Stimulated activated naive B cell treated with anti-CD40 and anti-IgM and Interleukin-4, amounts not matched to agents 10 μg/mL and 1 μg/mL and 100 μg/mL, for 72 hours (primary cell): Measurements from ENCODE around the gene DOK6.
"Not testable (repeated sequence)": the region's sequence is repeated elsewhere in the genome, so short reads cannot be mapped to it uniquely, and the experiment has no call there.

Source experiments
- ATAC-seq, 2 donors: fragments of 150-1000 bp; cut with Tn5 transposase; replicated peaks; 2 replicates each; pipeline ENCODE4 v1.10.0; 2021; ENCODE audit warnings: moderate library complexity in 1 of 2
- DNase-seq: peaks from one replicate; pipeline ENCODE4 v3.0.0; 2021
- H3K27ac Mint-ChIP-seq: one replicate; pipeline ENCODE4 v1.8.0; 2022; ENCODE audit warnings: mild to moderate bottlenecking, mixed read lengths
- H3K27me3 Mint-ChIP-seq, 2 donors: one replicate each; pipeline ENCODE4 v1.8.0; 2022; ENCODE audit warnings: mixed read lengths in 2 of 2
- H3K36me3 Mint-ChIP-seq, 2 donors: one replicate each; pipeline ENCODE4 v1.8.0; 2022; ENCODE audit warnings: mixed read lengths in 2 of 2, mild to moderate bottlenecking in 1 of 2
- H3K4me1 Mint-ChIP-seq, 2 donors: one replicate each; pipeline ENCODE4 v1.8.0; 2022; ENCODE audit warnings: mixed read lengths in 2 of 2, mild to moderate bottlenecking in 1 of 2
- H3K4me3 Mint-ChIP-seq, 2 donors: one replicate each; pipeline ENCODE4 v1.8.0; 2022; ENCODE audit warnings: mild to moderate bottlenecking in 2 of 2, mixed read lengths in 2 of 2, moderate library complexity in 1 of 2
- H3K9me3 Mint-ChIP-seq, 2 donors: one replicate each; pipeline ENCODE4 v1.8.0; 2022; ENCODE audit warnings: mixed read lengths in 2 of 2, mild to moderate bottlenecking in 1 of 2

The DOK6 gene

DNA sequence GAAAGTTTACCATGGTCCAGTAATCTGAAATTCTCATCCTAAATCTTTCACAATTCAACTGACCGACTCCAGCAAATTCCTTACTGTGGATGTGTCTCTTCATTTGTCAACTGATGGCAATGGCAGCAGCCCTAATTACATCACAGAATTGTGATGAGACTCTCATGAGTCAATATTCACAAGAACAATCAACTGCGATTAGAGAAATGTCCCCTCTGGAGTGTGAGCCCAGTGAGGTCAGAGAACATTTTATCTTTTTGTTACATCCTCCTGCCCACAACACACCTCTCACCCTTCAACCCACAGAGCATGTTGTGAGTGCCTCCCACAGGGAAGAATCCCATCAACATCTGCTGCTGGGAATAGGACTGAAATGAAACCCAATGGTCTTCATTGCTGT is 473.4 kb downstream of the DOK6 start:
- Mint-ChIP-seq H3K27ac (no peak overlapping the region), H3K36me3 (peaks cover 2 to 4% of the 10 kb centered on the region in 2 donors), H3K9me3 (peaks cover 3% of the 10 kb centered on the region in 2 donors), H3K4me1 (no peaks in the 10 kb centered on the region), H3K4me3 (no peak overlapping the region), H3K27me3 (no peaks in the 10 kb centered on the region)
- DNase-seq (no peak), ATAC-seq (no peak)

DNA sequence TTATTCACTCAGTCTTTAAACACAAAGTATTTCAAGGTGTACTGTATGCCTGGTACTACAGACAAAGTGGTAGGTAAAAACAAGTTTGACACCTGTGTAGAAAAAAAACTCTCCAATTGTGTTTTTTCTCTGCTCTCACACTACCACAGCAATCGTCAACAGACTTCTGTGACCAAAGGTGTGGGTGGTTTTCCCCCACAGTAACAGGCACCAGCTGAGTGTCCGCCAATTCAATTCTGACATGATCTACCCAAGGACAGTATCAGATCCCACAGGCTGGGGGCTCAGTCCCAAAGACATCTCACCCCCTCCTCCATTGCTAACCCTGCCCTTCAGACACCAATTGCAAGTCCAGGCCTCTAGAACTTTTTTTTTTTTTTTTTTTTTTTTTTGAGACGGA is 475.8 kb downstream of the DOK6 start:
- Mint-ChIP-seq H3K4me3 (no peak overlapping the region), H3K36me3 (peaks cover 2 to 4% of the 10 kb centered on the region in 2 donors), H3K4me1 (no peaks in the 10 kb centered on the region), H3K27me3 (no peaks in the 10 kb centered on the region), H3K9me3 (peaks cover 3% of the 10 kb centered on the region in 2 donors), H3K27ac (no peak overlapping the region)
- ATAC-seq (no peak), DNase-seq (no peak)

DNA sequence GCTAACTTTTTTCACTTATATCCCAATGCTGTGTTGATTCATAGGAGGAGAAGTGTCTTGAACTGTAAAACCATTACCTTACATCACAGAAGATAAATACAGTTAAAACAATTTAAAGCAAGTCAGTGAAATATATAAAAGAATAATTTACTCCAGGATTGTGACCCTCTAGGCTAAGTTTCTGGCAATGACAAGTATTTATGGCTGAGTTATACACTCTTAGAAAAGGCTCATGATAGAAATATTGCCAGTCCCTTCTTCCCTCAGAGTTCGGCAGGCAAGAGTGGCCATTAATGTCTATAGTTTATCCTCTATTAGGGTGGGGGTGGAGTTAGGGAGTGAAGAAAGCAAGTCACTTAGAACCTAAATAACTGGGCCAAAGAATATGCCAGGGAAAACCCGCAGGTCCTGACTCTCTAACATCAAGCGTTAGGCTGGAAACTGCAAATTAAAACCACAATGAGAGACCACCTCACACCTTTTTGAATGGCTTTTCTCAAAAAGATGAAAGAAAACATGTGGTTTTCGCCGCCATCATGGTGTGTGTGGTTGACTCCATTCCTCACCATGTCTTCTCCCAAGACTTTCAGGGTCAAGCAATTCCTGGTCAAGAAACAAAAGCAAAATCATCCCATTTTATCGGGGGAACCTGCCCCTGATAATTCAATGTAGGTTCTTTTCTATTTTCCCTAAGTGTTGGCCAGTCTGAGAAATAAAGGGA is 477.7 kb downstream of the DOK6 start:
- Mint-ChIP-seq H3K4me3 (no peak overlapping the region), H3K9me3 (peaks cover 3% of the 10 kb centered on the region in 2 donors), H3K36me3 (peaks cover 2 to 4% of the 10 kb centered on the region in 2 donors), H3K27me3 (no peaks in the 10 kb centered on the region), H3K4me1 (peaks cover 5 to 9% of the 10 kb centered on the region in 2 donors), H3K27ac (peak overlapping the region; percentile 43)
- DNase-seq, result no peak
- ATAC-seq, result no peak

DNA sequence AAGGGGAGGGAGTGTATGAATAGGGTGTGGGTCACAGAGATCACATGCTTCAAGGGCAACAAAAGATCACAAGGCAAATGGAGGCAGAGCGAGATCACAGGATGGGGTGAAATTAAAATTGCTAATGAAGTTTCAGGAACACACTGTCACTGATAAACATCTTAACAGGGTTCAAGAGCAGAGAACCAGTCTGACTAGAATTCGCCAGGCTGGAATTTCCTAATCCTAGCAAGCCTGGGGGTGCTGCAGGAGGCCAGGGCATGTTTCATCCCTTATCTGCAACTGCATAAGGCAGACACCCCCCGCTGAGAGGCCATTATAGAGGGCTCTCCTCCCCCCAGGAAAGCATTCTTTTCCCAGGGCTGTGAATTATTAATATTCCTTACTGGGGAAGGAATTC is 478.4 kb downstream of the DOK6 start:
- not testable (repeated sequence) for H3K36me3 Mint-ChIP-seq, H3K9me3 Mint-ChIP-seq, H3K27me3 Mint-ChIP-seq, DNase-seq, ATAC-seq, H3K4me3 Mint-ChIP-seq
- peak overlapping the region; percentile 43 for H3K27ac Mint-ChIP-seq
- H3K4me1 Mint-ChIP-seq, result peaks cover 5 to 14% of the 10 kb centered on the region in 2 donors

DNA sequence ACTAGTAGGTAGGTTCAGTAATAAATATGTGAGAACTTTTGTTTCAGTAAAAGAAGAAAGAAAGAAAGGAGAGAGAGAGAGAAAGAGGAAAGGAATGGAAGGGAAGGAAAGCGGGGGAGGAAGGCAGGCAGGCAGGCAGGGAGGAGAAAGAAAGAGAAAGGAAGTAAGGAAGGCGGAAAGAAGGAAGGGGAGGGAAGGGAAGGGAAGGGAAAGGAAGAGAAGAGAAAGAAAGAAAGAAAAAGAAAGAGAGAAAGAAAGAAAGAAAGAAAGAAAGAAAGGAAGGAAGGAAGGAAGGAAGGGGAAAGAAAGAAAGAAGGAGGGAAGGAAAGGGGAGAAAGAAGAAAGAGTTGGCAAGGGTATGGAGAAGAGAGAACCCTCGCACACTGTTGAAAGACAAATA is 479.4 kb downstream of the DOK6 start:
- H3K4me3 Mint-ChIP-seq, result no peak overlapping the region
- H3K27me3 Mint-ChIP-seq, result no peaks in the 10 kb centered on the region
- DNase-seq (no peak), ATAC-seq (no peak)
- H3K36me3 Mint-ChIP-seq, result peaks cover 2 to 4% of the 10 kb centered on the region in 2 donors
- peaks cover 3% of the 10 kb centered on the region in 2 donors for H3K9me3 Mint-ChIP-seq
- H3K4me1 Mint-ChIP-seq, result peaks cover 5 to 14% of the 10 kb centered on the region in 2 donors
- H3K27ac Mint-ChIP-seq, result no peak overlapping the region

DNA sequence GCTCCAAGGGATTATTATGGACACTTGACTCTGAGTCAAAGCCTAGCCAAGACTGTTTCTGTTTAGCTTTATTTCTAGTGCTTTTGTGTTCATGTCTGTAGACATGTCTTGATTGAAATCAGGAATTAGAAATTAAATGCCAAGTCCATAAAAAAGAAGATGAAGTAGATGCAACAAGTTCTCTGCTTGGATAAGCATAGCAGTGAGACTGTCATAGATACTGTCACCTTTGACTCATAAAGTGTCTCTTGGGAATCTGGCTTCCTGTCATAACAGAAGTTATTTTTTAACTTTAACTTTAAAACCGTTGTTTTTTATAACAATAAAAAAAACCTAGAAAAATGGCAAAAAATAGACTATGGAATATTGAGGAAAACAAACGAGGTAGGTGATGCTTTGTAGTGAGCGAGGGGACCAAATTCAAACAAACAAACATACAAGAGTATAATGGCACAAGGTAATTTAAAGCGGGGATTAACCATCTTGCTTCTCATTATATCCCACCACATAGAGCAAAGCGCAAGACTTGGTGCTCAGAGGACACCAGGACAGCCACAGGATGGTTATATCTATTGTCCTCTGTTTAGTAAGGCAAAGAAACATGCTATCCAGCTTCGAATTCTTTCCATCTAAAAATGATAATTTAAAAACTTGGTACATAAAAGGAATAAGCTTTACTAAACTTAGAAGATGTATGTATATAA is 482.4 kb downstream of the DOK6 start:
- no peaks in the 10 kb centered on the region for H3K27me3 Mint-ChIP-seq
- peaks cover 5 to 14% of the 10 kb centered on the region in 2 donors for H3K4me1 Mint-ChIP-seq
- DNase-seq (no peak), ATAC-seq (peak; percentile 88)
- peak overlapping the region; percentile 76 for H3K27ac Mint-ChIP-seq
- H3K9me3 Mint-ChIP-seq, result peaks cover 3% of the 10 kb centered on the region in 2 donors
- peaks cover 2 to 4% of the 10 kb centered on the region in 2 donors for H3K36me3 Mint-ChIP-seq
- peak overlapping the region in 1 of 2 donors; percentile 37 for H3K4me3 Mint-ChIP-seq

DNA sequence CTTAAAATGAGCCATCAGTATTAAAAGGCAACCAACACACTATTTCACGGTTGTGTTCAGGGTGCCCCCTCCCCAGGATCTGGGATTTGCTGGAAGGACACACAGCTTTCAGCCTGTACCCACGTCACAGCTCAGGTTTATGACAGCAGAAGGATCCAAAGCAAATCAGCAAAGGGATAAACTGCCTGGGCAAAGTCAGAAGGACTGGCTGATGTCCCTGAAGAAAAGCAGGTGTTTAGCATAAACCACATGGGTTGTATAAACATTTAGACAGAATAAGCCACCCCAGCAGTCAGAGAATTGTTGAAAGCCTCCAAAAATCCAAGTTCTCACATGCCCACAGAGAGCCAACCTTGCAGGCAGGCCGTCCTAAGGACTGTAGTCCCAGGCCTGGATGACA is 483.1 kb downstream of the DOK6 start:
- no peak for DNase-seq
- peaks cover 5 to 14% of the 10 kb centered on the region in 2 donors for H3K4me1 Mint-ChIP-seq
- no peak overlapping the region for H3K27ac Mint-ChIP-seq
- peaks cover 2% of the 10 kb centered on the region in 2 donors for H3K9me3 Mint-ChIP-seq
- ATAC-seq, result no peak
- H3K27me3 Mint-ChIP-seq, result no peaks in the 10 kb centered on the region
- peaks cover 2% of the 10 kb centered on the region in 2 donors for H3K36me3 Mint-ChIP-seq
- H3K4me3 Mint-ChIP-seq, result no peak overlapping the region

DNA sequence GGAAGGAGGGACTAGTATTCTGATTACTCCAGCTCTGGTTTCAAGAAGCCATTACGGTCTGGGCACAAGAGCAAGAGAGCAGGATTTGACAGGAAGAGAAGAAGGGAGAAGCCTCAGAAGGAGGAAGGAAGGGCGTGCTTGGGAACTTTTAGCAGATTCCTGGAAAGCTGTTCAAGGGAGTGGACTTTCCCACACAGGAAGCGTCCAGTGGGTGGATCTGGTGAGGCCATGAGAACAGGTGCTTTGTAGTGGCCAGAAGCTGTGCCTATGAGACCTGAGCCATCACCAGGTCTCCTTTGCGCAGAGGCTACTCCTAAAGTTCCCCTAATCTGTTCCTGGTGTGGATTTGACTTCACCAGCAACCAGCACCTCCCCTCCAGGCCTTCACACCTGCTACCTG is 484.7 kb downstream of the DOK6 start:
- DNase-seq (no peak), ATAC-seq (no peak)
- Mint-ChIP-seq H3K9me3 (no peaks in the 10 kb centered on the region), H3K27ac (no peak overlapping the region), H3K36me3 (no peaks in the 10 kb centered on the region), H3K4me3 (no peak overlapping the region), H3K4me1 (peaks cover 5 to 14% of the 10 kb centered on the region in 2 donors), H3K27me3 (no peaks in the 10 kb centered on the region)

DNA sequence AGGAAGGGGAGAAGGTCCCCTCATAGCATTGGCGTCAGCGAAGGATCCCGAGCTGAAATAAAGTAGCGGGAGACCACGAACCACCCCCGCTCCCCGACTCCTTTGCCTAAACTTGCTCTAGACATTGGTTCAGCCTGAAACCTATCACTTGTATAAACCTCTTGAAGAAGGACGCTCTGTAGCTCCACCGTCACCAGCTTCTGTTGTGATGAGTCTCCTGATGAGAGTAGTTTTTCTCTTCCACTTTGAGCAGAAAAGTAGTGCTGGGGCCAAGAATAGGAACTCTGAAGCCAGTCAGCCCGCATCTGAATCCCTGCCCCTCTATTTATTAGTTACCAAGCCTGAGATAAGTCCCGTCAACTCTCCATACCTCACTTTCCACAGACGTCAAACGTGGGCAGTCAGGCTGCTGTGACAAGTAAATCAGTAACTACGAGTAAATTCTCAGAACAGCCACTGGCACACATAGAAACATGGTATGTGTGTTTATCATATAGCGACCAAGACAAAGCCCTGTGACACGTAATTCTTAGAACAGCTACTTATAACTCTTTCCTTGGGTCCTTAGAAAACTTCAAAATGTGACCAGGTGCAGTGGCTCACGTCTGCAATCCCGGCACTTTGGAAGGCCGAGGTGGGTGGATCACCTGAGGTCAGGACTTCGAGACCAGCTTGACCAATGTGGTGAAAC is 485.3 kb downstream of the DOK6 start:
- no peak overlapping the region for H3K4me3 Mint-ChIP-seq
- peak overlapping the region; percentile 62 for H3K27ac Mint-ChIP-seq
- ATAC-seq (peak; percentile 21 to 56), DNase-seq (no peak)
- no peaks in the 10 kb centered on the region for H3K9me3 Mint-ChIP-seq
- H3K36me3 Mint-ChIP-seq, result peaks cover 0 to under 1% of the 10 kb centered on the region in 2 donors
- H3K4me1 Mint-ChIP-seq, result peaks cover 7 to 14% of the 10 kb centered on the region in 2 donors
- H3K27me3 Mint-ChIP-seq, result no peaks in the 10 kb centered on the region

DNA sequence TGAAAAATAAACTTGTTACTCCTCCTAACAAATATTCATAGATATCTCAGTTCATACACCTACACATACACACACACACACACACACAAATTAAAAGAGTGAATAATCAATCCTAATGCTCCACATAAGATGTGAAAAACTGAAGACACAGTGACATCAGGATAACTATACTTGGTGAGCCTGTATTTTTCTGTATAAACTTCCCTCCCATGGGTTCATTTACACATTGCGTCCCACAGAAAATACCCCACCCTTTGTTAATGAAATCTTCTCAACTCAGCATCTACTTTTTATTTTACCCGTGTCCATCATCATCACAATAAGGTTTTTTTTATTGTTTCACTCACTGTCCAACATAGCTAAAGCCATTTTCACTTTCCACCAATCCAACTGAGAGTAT is 486.6 kb downstream of the DOK6 start:
- no peak overlapping the region for H3K4me3 Mint-ChIP-seq
- ATAC-seq (no peak), DNase-seq (no peak)
- no peak overlapping the region for H3K27ac Mint-ChIP-seq
- H3K4me1 Mint-ChIP-seq, result peaks cover 7 to 14% of the 10 kb centered on the region in 2 donors
- no peaks in the 10 kb centered on the region for H3K9me3 Mint-ChIP-seq
- no peaks in the 10 kb centered on the region for H3K27me3 Mint-ChIP-seq
- peaks cover 0 to 4% of the 10 kb centered on the region in 2 donors for H3K36me3 Mint-ChIP-seq

DNA sequence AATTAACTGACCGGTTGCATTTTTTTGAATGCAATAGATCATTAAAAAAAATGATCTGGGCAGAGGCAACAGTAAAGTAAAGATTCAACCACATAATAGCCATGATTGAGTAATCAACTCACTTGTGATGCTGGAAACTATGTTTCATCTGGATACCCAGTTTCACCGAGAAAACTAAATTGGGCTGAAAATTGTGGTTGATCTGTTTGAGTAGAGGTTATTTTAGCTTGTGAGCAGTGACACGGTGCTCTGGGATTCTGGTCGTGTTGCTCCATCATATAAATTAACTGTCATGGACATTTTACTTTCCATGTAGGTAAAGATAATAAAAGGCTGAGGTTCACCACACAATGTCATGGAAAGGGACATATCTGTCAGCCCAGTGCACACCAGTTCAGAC is 488.3 kb downstream of the DOK6 start:
- H3K4me3 Mint-ChIP-seq, result no peak overlapping the region
- no peaks in the 10 kb centered on the region for H3K27me3 Mint-ChIP-seq
- H3K4me1 Mint-ChIP-seq, result peaks cover 0 to 3% of the 10 kb centered on the region in 2 donors
- ATAC-seq (peak; percentile 29 to 32), DNase-seq (no peak)
- peak overlapping the region; percentile 34 for H3K27ac Mint-ChIP-seq
- peaks cover 1 to 4% of the 10 kb centered on the region in 2 donors for H3K9me3 Mint-ChIP-seq
- H3K36me3 Mint-ChIP-seq, result peaks cover 0 to 7% of the 10 kb centered on the region in 2 donors

DNA sequence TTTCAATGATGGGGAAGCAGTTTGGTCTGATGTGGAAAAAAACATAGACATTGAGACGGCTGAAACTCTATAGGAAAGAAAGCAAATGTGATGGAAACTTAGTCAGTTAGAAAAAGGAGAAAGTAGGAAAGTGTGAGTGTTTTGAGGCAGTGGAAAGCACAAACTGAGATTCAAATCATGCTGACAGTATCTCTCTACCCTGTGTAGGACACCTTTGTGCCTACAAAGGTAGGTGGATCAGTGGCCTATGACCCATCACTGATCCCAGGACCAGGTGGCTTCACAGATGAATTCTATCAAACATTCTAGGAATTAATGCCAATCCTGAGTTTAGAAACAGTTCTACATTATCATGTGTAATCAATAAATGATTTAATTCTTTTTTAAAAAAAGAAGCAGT is 489.9 kb downstream of the DOK6 start:
- peaks cover 0 to 9% of the 10 kb centered on the region in 2 donors for H3K36me3 Mint-ChIP-seq
- H3K27ac Mint-ChIP-seq, result no peak overlapping the region
- DNase-seq, result no peak
- H3K4me1 Mint-ChIP-seq, result peaks cover 0 to 3% of the 10 kb centered on the region in 2 donors
- no peak for ATAC-seq
- H3K4me3 Mint-ChIP-seq, result no peak overlapping the region
- H3K9me3 Mint-ChIP-seq, result peaks cover 1 to 5% of the 10 kb centered on the region in 2 donors
- no peaks in the 10 kb centered on the region for H3K27me3 Mint-ChIP-seq

DNA sequence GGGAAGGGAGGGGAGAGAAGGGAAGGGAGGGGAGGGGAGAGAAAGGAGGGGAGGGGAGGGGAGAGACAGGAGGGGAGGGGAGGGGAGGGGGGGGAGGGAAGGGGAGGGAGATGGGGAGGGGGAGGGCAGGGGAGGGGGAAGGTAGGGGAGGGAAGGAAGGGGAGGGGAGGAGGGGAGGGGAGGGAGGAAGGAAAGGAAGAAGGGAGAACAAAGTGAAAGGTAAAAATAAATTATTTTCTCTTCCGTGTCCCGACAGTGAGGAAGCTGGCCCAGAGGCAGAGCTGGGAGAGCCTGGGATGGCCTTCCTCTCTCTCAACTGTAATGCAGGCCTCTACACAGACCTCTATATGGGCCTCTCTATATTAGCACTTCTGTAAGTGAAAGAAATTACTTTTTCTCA is 493.8 kb downstream of the DOK6 start:
- H3K4me1 Mint-ChIP-seq, result peaks cover 3 to 14% of the 10 kb centered on the region in 2 donors
- DNase-seq (no peak), ATAC-seq (no peak)
- H3K27me3 Mint-ChIP-seq, result peaks cover 0 to 7% of the 10 kb centered on the region in 2 donors
- peaks cover 1 to 5% of the 10 kb centered on the region in 2 donors for H3K9me3 Mint-ChIP-seq
- peaks cover 0 to 9% of the 10 kb centered on the region in 2 donors for H3K36me3 Mint-ChIP-seq
- no peak overlapping the region for H3K27ac Mint-ChIP-seq
- no peak overlapping the region for H3K4me3 Mint-ChIP-seq
